Measurements from ENCODE around the gene KAZN.
A peak's percentile ranks its signal among the peaks of the same experiment; 100 is the strongest.

The KAZN gene

GRCh38 chr1:14929547-14930246 is 331.2 kb downstream of the KAZN start:
- CTCF ChIA-PET, result interaction anchor here (1.0 kb wide), 1 partner anchor 50 kb away, joined by 3 read pairs; no protein-coding TSS in a partner anchor
- DNase-seq (ENCODE audit: extremely low spot score), result peak; percentile 62
- POLR2A ChIA-PET, result no interaction called here
- no peak for TF ChIP-seq SUZ12 (IDR thresholded peaks at IDR 0.05)
- no peak for TF ChIP-seq HDGF (IDR thresholded peaks at IDR 0.05; ENCODE audit: borderline replicate concordance)
- no peak for TF ChIP-seq NFRKB (IDR thresholded peaks at IDR 0.05)
- no peak for TF ChIP-seq FOXA1 (IDR thresholded peaks at IDR 0.05)
- TF ChIP-seq PKNOX1 (IDR thresholded peaks at IDR 0.05), result no peak
- no peak for TF ChIP-seq SP1 (IDR thresholded peaks at IDR 0.05)
- TF ChIP-seq ZNF384 (IDR thresholded peaks at IDR 0.05), result no peak
- TF ChIP-seq FOXM1 (IDR thresholded peaks at IDR 0.05; ENCODE audit: borderline replicate concordance), result no peak
- TF ChIP-seq CTBP1 (IDR thresholded peaks at IDR 0.05; ENCODE audit: borderline replicate concordance), result no peak
- TF ChIP-seq LEF1 (IDR thresholded peaks at IDR 0.05; ENCODE audit: borderline replicate concordance), result no peak
- no peak for TF ChIP-seq ARNT (IDR thresholded peaks at IDR 0.05)
- TF ChIP-seq TARDBP (IDR thresholded peaks at IDR 0.05), result no peak

- ChIA-PET POLR2A (no interaction called here), CTCF (interaction anchor here (0.5 kb wide), 1 partner anchor 1707 kb away, joined by 5 read pairs; no protein-coding TSS in a partner anchor)
- TF ChIP-seq LEF1 (IDR thresholded peaks at IDR 0.05; ENCODE audit: borderline replicate concordance) (no peak), SUZ12 (IDR thresholded peaks at IDR 0.05) (no peak), NFRKB (IDR thresholded peaks at IDR 0.05) (no peak), SP1 (IDR thresholded peaks at IDR 0.05) (no peak), FOXK2 (IDR thresholded peaks at IDR 0.05) (no peak), FOXA1 (IDR thresholded peaks at IDR 0.05) (no peak), ELF4 (IDR thresholded peaks at IDR 0.05) (no peak), HDGF (IDR thresholded peaks at IDR 0.05; ENCODE audit: borderline replicate concordance) (no peak), CTBP1 (IDR thresholded peaks at IDR 0.05; ENCODE audit: borderline replicate concordance) (no peak), ZNF384 (IDR thresholded peaks at IDR 0.05) (no peak), FOXM1 (IDR thresholded peaks at IDR 0.05; ENCODE audit: borderline replicate concordance) (no peak), L3MBTL2 (conservative IDR thresholded peaks at IDR 0.05) (no peak), TARDBP (IDR thresholded peaks at IDR 0.05) (no peak), PKNOX1 (IDR thresholded peaks at IDR 0.05) (no peak), BHLHE40 (IDR thresholded peaks at IDR 0.05; ENCODE audit: borderline replicate concordance) (no peak)
- DNase-seq (ENCODE audit: extremely low spot score), result no peak
Measured at GRCh38 chr1:14930247-14930965, 331.9 kb downstream of the KAZN start.

- TF ChIP-seq ZNF384 (IDR thresholded peaks at IDR 0.05) (no peak), ELF4 (IDR thresholded peaks at IDR 0.05) (no peak), L3MBTL2 (conservative IDR thresholded peaks at IDR 0.05) (no peak), CTBP1 (IDR thresholded peaks at IDR 0.05; ENCODE audit: borderline replicate concordance) (no peak), TARDBP (IDR thresholded peaks at IDR 0.05) (no peak), LEF1 (IDR thresholded peaks at IDR 0.05; ENCODE audit: borderline replicate concordance) (no peak), PKNOX1 (IDR thresholded peaks at IDR 0.05) (no peak)
- ChIA-PET CTCF (interaction anchor here (0.6 kb wide), 1 partner anchor 19 kb away, joined by 3 read pairs; no protein-coding TSS in a partner anchor), POLR2A (no interaction called here)
- DNase-seq (ENCODE audit: extremely low spot score), result no peak
Measured at GRCh38 chr1:14932034-14932638, 333.7 kb downstream of the KAZN start.

- POLR2A ChIA-PET, result no interaction called here
- no peak for DNase-seq (ENCODE audit: extremely low spot score)
- CTCF ChIA-PET, result no interaction called here
- TF ChIP-seq HDGF (IDR thresholded peaks at IDR 0.05; ENCODE audit: borderline replicate concordance) (no peak), FOXK2 (IDR thresholded peaks at IDR 0.05) (no peak), TARDBP (IDR thresholded peaks at IDR 0.05) (no peak), NFRKB (IDR thresholded peaks at IDR 0.05) (no peak), CTBP1 (IDR thresholded peaks at IDR 0.05; ENCODE audit: borderline replicate concordance) (no peak), PKNOX1 (IDR thresholded peaks at IDR 0.05) (no peak), SP1 (IDR thresholded peaks at IDR 0.05) (no peak), FOXA1 (IDR thresholded peaks at IDR 0.05) (no peak), L3MBTL2 (conservative IDR thresholded peaks at IDR 0.05) (no peak), BHLHE40 (IDR thresholded peaks at IDR 0.05; ENCODE audit: borderline replicate concordance) (no peak), LEF1 (IDR thresholded peaks at IDR 0.05; ENCODE audit: borderline replicate concordance) (no peak), ARNT (IDR thresholded peaks at IDR 0.05) (no peak), ZNF384 (IDR thresholded peaks at IDR 0.05) (no peak), SUZ12 (IDR thresholded peaks at IDR 0.05) (no peak), FOXM1 (IDR thresholded peaks at IDR 0.05; ENCODE audit: borderline replicate concordance) (no peak)
Measured at GRCh38 chr1:14934867-14935266, 336.4 kb downstream of the KAZN start.

- DNase-seq (ENCODE audit: extremely low spot score), result no peak
- ChIA-PET CTCF (interaction anchor here (0.9 kb wide), 1 partner anchor 9 kb away, joined by 3 read pairs; no protein-coding TSS in a partner anchor), POLR2A (no interaction called here)
- TF ChIP-seq PKNOX1 (IDR thresholded peaks at IDR 0.05) (no peak), HDGF (IDR thresholded peaks at IDR 0.05; ENCODE audit: borderline replicate concordance) (no peak), ARNT (IDR thresholded peaks at IDR 0.05) (no peak), NFRKB (IDR thresholded peaks at IDR 0.05) (no peak), TARDBP (IDR thresholded peaks at IDR 0.05) (no peak), ELF4 (IDR thresholded peaks at IDR 0.05) (no peak), FOXM1 (IDR thresholded peaks at IDR 0.05; ENCODE audit: borderline replicate concordance) (no peak), FOXA1 (IDR thresholded peaks at IDR 0.05) (no peak), LEF1 (IDR thresholded peaks at IDR 0.05; ENCODE audit: borderline replicate concordance) (no peak)
Measured at GRCh38 chr1:14936815-14937214, 338.3 kb downstream of the KAZN start.

Measured in HEK293T (cell line).